GM21360 (cell line): Measurements from ENCODE around the gene TATDN2.
A peak's percentile ranks its signal among the peaks of the same experiment; 100 is the strongest.

Source experiments
- ATAC-seq: cut with Tn5 transposase; IDR thresholded peaks from one replicate; pipeline ENCODE4 v1.9.1; 2021; ENCODE audit warnings: mild to moderate bottlenecking, moderate library complexity; ENCODE audit not compliant: unreplicated experiment

TATDN2 gene

GRCh38 chr3:10248184-10248983, at the start of gene TATDN2:
TATDN2 (plus strand) TSS chr3:10248459; CDS start chr3:10249201, 742 bp downstream.
- ATAC-seq, result peak; percentile 94

- ATAC-seq, result peak; percentile 54
Observed at GRCh38 chr3:10198761-10199649, 49.3 kb upstream of the TATDN2 start.

- ATAC-seq, result no peak
Observed at GRCh38 chr3:10204921-10205320, 43.3 kb upstream of the TATDN2 start.

- no peak for ATAC-seq
Observed at GRCh38 chr3:10205451-10206165, 42.7 kb upstream of the TATDN2 start.

- ATAC-seq, result no peak
Observed at GRCh38 chr3:10206166-10206511, 42.1 kb upstream of the TATDN2 start.

GRCh38 chr3:10213156-10213792, 35.0 kb upstream of the TATDN2 start:
- peak; percentile 75 for ATAC-seq

GRCh38 chr3:10215578-10216368, 32.5 kb upstream of the TATDN2 start:
- no peak for ATAC-seq

GRCh38 chr3:10217359-10217758, 30.9 kb upstream of the TATDN2 start:
- no peak for ATAC-seq

- no peak for ATAC-seq
Observed at GRCh38 chr3:10219737-10220136, 28.5 kb upstream of the TATDN2 start.

GRCh38 chr3:10223676-10224639, 24.3 kb upstream of the TATDN2 start:
- peak; percentile 37 for ATAC-seq

- ATAC-seq, result peak; percentile 50
Observed at GRCh38 chr3:10224794-10225665, 23.2 kb upstream of the TATDN2 start.

GRCh38 chr3:10226293-10226692, 22.0 kb upstream of the TATDN2 start:
- ATAC-seq, result no peak

- no peak for ATAC-seq
Observed at GRCh38 chr3:10228248-10228950, 19.9 kb upstream of the TATDN2 start.

GRCh38 chr3:10229576-10229975, 18.7 kb upstream of the TATDN2 start:
- no peak for ATAC-seq

- ATAC-seq, result no peak
Observed at GRCh38 chr3:10232137-10232536, 16.1 kb upstream of the TATDN2 start.

GRCh38 chr3:10233988-10234387, 14.3 kb upstream of the TATDN2 start:
- no peak for ATAC-seq

GRCh38 chr3:10234526-10235230, 13.6 kb upstream of the TATDN2 start:
- ATAC-seq, result no peak
